Activated T-helper 9 cell treated with anti-CD3 and anti-CD28 coated beads, Interleukin-2, amount 50 U/mL, for 16 hours (primary cell): Measurements from ENCODE around the gene MAN1A2.
"Not testable (repeated sequence)": the region's sequence is repeated elsewhere in the genome, so short reads cannot be mapped to it uniquely, and the experiment has no call there.

Source experiments
- DNase-seq: peaks from one replicate; pipeline ENCODE4 v3.0.0-alpha.2; 2020; ENCODE audit warnings: low read depth

The MAN1A2 gene

DNA sequence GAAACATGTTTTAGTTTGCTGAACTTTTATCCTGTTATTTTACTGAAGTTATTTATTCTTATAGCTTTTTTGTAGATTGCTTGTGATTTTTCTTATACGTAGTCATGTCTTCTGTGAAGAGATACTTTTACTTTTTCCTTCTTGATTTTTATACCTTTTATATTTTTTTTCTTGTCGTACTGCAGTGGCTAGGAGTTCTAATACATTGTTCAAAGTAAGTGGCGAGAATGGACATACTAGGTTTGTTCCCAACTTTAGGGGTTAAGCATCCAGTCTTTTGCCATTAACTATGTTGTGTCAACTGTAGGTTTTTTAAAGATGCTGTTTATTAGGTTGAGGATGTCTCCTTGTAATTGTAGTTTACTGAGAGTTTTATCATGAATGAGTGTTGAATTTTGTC is 36.3 kb downstream of the MAN1A2 start:
- no peak for DNase-seq

DNA sequence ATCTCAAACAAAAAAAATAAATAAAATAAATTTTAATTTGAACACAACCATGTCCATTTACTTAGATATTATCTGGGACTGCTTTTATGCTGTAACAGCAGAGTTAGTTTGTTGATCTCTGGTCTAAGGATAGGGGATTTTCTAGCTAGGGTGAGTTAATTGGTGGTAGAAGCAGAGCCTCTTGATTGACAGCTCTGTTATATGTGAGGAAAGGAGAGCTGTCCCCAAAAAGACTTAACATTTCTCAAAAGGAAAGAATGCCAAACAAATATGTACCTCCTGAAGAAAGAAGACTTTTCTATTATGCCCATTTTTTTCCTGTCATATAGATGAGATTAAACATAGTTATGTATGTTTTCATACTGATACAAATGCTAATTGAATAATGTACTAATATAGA is 37.8 kb downstream of the MAN1A2 start:
- DNase-seq: no peak

DNA sequence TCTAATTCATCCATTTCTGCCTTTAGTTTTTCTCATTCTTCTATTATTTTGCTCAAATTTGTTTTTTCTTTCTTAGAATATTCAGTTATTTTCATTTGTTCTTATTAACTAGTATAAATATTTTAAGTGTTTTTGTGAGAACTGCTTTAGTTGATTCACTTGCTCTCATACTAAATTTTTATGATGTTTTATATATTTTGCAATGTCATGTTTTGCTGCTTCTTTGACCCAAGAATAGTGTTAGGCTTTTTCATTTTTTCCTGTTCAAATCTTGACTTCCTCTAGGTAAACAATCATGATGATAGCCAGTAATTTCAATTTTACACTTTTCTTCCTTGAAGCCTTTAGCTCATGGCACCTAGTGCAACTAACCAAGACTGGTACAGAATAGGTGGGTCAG is 45.2 kb downstream of the MAN1A2 start:
- DNase-seq: no peak

DNA sequence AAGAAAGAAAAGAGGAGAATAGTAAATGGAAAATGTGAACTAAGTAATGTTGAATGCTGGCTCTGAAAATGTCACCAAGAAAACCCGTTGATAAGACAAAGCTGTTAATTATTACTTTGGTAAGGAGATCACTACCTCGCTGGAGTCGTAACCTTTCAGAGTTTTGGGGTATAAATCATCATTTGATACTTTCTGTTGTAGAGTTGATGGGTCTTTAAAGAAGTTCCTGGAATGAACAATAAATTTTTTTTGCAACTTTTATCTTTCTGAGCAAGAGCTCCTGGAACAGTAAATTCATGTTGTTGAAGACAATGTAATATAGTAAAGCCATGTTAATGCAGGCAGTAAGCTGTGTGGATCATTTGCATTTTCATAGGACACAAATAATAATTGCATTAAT is 46.2 kb downstream of the MAN1A2 start:
- no peak for DNase-seq

DNA sequence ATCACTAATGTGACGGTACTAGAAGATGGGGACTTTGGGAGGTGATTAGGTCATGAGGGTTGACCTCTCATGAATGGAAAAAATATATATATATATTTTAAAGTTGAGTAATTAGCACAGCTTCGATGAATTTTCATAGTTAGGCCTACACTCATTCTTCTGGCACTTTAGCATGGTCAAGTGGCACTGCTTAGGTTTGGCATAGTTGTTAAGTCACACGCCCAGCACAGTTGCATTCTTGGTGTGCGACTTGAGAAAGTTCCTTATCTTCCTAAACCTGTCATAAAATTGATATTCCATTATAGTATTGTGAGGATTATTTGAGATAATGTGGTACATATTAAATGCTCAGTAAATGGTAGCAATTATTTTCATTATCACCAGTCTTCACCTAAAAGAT is 47.7 kb downstream of the MAN1A2 start:
- DNase-seq: no peak

DNA sequence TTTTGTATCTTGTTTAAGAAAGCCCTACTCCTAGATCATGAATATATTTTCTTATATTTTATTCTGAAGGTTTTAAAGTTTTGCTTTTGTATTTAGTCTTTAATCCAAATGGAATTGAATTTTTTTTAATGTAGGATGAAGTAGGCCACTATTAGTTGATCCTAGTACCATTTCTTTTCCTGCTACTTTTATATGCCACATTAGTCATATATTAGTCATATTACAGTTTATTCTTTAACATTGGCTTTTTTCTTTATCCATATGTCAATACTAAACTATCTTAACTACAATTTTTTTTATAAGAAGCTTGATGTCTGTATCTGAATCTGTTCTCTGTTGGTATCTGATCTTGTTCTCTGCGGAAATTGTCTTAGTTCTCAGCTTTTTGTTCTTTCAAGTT is 48.8 kb downstream of the MAN1A2 start:
- DNase-seq: no peak

DNA sequence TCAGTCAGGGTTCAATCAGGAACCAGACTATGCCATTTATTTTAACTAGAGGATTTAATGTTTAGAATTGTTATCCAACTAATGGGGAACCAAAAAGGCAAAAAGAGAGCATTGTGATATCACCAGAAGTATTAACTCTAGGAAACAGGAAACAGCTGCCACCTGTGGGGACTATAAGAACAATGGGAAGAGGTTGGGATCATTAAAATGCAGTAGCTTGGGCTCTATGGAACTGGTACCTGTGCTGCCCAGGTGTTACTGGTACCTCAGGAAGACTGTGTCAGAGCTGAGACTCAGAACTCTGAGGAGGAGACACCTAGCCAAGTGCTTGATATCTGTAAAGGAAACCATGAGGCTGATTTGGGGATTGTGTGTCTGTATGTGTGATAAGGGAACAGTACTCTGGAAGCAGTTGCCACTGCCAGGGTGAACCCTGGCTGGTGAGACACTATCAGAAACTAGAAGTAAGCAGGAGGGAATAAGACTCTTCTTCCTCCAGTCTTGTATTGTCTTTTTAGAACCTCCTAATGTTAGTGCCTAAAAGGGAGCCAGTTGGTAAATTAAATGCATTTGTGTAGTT is 49.4 kb downstream of the MAN1A2 start:
- no peak for DNase-seq

DNA sequence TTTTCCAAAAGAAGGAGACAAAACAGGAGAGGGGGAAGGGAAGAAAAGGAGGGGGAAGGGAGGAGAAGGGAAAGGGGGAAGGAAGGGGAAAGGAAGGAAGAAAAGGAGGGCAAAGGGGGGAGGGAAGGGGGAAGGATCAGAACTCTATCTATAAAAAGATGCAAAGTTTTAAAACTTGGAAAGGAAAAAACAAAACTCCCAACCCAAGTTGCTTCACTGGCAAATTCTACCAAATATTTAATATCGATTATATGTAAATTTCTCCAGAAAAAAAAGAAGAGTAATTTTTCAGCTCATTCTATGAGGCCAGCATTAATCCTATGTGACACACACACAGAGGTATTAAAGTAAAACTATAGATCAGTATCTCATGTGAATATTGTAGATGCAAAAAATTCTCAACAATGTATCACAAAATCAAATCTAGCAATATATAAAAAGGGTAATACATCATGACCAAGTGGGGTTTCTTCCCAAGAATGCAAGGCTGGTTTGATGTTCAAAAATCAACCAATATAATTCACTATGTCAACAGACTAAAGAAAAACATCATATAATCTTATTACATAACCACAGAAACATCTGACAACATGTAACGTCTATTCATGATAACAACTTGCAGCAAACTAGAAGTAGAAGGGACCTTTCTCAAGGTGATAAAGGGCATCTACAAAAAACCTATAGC is 57.9 kb downstream of the MAN1A2 start:
- no peak for DNase-seq

DNA sequence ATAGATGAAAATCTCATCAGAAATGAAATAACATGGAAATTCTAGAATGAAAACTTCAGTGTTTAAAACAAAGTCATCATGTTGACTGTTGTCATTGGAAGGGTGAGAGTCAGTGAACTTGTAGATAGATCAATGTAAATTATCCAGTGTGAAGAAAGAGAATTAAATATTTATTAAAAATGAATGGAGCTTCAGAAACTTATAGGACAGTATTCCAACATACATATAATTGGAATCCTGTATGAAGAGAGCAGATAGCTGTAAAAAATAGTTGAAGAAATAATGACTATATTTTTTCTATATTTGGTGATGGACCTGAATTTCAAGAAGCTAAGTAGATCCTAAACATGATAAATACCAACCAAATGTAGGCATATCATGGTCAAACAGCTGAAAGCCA is 60.0 kb downstream of the MAN1A2 start:
- DNase-seq: no peak

DNA sequence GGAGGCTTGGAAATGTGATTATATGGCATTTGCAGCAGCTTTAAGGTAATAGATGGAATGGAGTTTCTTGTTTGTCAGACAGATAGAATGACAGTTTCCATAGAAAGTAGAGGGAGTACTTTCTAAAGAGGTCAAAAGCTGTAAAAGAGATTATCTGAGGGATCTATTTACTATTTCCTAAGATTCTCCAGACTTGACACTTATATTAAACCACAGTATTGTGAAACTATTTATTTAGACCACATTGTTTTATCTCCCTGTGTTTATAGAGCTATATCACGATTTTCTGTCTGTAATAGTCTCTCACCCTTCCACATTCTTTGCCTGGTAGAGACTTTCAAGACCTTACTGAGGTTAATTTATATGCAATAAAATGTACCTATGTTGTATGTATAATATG is 66.7 kb downstream of the MAN1A2 start:
- DNase-seq: no peak

DNA sequence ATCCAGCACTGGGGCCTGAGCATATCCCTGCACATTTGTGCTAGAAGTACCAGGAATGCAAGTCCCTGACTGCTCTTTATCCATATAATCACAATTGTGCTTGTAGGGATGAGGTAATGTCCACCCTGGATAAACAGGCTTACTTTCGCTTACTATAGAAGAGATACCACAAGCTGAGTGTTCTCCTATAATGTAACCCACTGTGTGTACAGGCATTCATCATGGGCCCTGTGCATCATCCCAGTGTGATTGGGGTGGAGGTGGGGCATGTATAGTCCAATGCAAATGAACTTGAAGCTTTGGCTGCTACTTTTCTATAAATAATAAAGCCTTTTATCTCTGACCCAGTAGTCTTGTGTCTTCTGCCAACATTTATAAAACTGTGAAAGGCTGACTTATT is 69.3 kb downstream of the MAN1A2 start:
- DNase-seq: no peak

DNA sequence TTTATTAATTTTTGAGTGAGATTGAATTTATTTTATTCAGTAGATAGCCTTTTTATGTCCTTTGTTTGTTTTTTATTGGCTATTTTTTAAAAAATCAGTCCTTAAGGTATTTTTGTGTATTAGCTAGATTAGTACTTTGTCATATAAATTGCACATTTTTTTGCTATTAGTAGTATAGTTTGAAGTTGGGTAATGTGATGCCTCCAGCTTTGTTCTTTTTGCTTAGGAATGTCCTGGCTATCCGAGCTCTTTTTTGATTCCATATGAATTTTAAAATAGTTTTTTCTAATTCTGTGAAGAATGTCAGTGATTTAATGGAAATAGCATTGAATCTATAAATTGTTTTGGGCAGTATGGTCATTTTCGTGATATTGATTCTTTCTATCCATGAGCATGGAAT is 80.4 kb downstream of the MAN1A2 start:
- DNase-seq: no peak

DNA sequence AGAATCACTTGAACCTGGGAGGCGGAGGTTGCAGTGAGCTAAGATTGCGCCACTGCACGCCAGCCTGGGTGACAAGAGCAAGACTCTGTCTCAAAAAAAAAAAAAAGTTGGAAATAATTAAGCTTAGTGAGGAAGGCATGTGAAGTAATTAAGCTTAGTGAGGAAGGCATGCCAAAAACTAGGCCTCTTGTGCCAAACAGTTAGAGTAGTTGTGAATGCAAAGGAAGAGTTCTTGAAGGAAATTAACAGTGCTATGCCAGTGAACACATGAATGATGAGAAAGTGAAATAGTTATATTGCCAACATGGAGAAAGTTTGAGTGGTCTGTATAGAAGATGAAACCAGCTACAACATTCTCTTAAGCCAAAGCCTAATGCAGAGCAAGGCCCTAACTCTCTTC is 85.0 kb downstream of the MAN1A2 start:
- no peak for DNase-seq

DNA sequence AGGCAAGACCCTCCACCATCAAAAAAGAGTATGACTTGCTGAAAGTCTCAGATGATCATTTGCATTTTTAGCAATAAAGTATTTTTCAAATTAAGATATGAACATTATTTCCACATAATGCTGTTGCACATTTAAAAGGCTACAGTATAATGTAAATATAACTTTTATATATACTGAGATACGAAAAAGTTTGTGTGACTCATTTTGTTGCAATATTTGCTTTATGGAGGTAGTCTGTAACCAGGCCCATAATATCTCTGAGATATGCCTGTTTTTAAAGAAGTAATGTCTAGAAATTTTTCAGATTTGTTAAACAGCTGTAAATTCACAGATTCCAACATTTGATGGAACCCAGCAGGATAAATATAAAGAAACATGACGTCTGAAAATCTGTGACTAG is 86.7 kb downstream of the MAN1A2 start:
- DNase-seq: no peak

DNA sequence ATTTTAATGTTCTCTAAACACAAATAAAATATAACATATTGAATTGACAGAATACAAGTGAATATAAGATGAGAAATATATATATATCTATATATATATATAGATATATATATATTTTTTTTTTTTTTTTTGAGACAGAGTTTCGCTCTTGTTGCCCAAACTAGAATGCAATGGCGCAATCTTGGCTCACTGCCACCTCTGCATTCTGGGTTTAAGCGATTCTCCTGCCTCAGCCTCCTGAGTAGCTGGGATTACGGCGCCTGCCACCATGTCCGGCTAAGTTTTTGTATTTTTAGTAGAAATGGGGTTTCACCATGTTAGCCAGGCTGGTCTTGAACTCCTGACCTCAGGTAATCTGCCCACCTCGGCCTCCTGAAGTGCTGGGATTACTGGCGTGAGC is 91.2 kb downstream of the MAN1A2 start:
- not testable (repeated sequence) for DNase-seq

DNA sequence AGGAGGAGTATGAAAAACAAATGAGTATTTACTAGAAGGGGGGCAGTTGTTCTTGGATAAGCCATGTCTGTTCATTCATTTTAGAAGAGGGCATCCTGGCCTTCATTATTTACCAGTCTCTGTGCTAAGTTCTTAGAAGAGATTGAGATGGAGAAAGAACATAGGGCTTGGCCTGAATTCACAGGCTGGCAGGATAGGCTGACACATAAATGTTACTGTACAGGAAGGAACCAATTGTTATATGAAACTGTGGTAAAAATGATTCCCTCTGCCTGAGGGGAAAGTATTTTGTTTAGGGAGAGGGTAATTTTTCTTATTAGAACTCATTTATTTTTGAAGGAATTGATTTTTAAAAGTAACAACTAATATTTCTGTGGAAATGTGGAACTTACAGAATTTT is 99.5 kb downstream of the MAN1A2 start:
- no peak for DNase-seq

DNA sequence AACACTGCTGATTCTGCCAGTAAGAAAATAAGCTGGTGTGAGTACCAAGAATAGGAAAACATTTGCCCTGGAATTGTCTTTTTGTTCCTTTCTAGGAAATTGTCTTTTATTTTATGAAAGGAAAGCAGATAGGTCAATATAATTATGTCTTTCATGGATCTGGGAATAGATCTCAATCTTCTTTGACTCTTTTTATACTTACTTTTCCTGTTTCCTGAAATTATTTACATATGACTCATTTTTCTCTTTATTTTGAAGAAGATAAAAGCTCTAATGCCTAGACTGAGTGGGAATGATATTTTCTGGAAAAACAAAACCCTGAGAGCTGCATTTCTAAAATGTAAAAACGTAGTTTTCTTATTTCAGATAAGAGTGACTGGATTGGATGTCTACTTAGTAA is 100.1 kb downstream of the MAN1A2 start:
- DNase-seq: no peak

DNA sequence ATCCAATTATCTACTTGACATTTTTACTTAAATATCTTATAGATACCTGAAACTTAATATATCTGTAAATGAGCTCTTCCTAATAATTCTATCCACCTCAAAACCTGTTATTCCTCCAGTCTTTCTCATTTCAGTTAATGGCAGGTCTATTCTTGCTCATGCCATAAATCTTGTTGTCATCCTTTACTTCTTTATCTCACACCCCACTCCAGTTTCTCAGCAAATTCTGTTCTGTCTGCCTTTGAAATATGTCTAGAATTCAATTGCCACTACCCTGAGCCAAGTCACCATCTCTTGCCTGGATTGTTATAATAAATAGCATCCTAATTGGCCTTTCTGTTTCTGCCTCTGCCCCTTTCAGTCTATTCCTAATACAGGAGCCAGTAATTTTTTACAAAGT is 105.8 kb downstream of the MAN1A2 start:
- no peak for DNase-seq

DNA sequence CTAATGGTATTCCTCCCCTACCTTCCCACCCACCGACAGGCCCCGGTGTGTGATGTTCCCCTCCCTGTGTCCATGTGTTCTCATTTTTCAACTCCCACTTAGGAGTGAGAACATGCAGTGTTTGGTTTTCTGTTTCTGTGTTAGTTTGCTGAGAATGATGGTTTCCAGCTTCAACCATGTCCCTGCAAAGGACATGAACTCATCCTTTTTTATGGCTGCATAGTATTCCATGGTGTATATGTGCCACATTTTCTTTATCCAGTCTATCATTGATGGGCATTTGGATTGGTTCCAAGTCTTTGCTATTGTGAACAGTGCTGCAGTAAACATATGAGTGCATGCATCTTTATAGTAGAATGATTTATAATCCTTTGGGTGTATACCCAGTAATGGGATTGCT is 108.2 kb downstream of the MAN1A2 start:
- DNase-seq: not testable (repeated sequence)

DNA sequence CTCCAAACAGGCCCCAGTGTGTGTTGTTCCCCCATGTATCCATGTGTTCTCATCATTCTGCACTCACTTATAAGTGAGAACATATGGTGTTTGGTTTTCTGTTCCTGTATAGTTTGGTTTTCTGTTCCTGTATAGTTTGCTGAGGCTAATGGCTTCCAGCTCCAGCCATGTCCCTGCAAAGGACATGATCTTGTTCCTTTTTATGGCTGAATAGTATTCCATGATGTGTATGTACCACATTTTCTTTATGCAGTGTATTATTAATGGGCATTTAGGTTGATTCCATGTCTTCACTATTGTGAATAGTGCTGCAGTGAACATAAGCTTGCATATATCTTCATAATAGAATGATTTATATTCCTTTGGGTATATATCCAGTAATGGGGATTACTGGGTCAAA is 111.8 kb downstream of the MAN1A2 start:
- DNase-seq: no peak

DNA sequence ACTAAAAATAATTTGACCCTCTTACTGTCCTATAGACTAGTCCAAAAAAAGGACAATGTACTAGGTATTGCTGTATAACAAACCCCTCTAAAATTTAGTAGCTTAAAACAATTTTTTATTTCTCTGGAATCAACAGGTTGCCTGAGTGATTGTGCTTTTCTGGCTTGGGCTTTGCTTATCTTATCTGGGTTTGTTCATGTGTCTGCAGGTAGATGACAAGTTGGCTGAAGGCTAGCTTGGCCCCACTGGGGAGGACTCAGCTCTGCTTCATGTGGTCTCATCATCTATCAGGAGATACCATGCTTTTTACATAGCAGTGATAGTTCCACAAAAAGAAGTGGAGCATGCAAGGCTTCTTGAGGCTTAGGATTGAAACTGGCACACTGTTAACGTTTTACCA is 114.2 kb downstream of the MAN1A2 start:
- no peak for DNase-seq

DNA sequence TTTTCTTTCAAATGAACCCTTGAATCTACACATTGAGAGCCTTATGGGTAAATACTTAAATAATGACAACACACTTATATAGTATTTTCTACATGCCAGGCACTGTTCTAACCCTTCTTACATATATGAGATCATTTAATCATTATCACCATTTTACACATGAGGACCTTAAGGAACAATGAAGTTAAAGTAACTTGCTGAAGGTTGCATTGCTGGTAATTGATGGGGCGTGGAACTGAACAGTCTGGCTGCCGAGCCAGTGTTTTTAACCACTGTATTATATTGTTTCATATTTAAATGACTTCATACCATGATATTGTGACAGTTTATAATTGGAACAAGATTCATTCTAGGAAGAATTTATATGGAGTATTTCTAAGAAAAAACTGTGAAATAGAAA is 126.7 kb downstream of the MAN1A2 start:
- DNase-seq: no peak

DNA sequence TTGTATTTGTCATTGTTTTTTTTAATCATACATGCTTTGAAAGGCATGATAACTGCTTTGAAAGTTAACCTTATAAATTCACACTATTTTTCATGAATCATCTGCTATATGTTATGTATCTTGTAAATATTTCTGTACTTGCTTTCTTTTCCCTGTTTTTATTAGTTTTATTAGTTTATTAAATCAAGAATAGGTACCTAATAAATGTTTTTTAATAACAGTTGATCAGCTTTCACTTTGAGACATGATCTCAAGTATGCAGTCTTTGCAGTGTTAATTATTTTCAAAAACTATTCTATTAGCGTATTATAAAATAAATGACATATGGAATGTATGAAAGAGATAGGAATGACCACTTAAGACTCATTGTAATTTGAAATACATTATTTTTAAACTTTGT is 127.8 kb downstream of the MAN1A2 start:
- DNase-seq: no peak

DNA sequence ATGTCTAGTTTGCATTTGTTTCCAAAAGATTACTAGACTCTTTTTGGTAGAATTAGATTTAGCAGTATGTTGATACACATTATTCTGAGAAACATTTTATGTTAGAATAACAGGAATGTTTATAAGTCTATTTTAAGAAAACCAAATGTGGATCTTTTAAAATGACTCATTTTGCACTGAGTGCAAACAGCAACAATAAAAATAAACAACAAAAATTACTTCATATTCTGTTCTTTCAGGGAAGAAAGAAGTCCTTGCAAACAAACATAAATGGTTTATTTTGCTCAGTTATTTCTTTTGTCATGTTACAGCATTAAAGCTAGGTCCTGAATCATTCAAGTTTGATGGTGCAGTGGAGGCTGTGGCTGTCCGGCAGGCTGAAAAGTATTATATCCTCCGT is 131.8 kb downstream of the MAN1A2 start:
- DNase-seq: no peak
